Vagina (tissue), 2 donors: Measurements from ENCODE around the gene RPL19. TPM values are rescaled to one million over a fixed set of nuclear protein-coding genes. Genes with fewer than 3 reads are reported as not detected.

Source experiments
- DNase-seq, 2 donors: peaks; one replicate each; pipeline ENCODE4 v3.0.0-alpha.2; 2017; ENCODE audit errors: extremely low spot score in 2 of 2
- H3K27ac ChIP-seq: fragments of 200-600 bp; sonication (generic); one replicate; pipeline ENCODE4 v1.5.1; 2019
- H3K27me3 ChIP-seq: fragments of 200-600 bp; sonication (generic); one replicate; pipeline ENCODE4 v1.5.1; 2019
- H3K36me3 ChIP-seq, 2 donors: fragments of 200-600 bp; sonication (generic); one replicate each; pipeline ENCODE4 v1.5.1; 2017 to 2019
- H3K4me1 ChIP-seq: fragments of 200-600 bp; sonication (generic); one replicate; pipeline ENCODE4 v1.5.1; 2019
- H3K4me3 ChIP-seq, 2 donors: fragments of 200-600 bp; sonication (generic); 1 replicate in 1 of 2; 2 replicates in 1 of 2; pipeline ENCODE4 v1.5.1; 2016 to 2019
- H3K9me3 ChIP-seq: fragments of 200-600 bp; sonication (generic); one replicate; pipeline ENCODE4 v1.5.1; 2019
- CTCF ChIP-seq, 3 experiments: fragments of 450-650 bp in 2 of 3; fragments of 200-600 bp in 1 of 3; sonication (generic) in 1 of 3; IDR thresholded peaks; one replicate each; pipeline ENCODE4 v1.5.1; 2017 to 2019; ENCODE audit warnings: antibody characterized with exemption in 3 of 3, mild to moderate bottlenecking in 2 of 3, moderate library complexity in 2 of 3
- POLR2A ChIP-seq, 2 donors: fragments of 450-650 bp; IDR thresholded peaks; one replicate each; pipeline ENCODE4 v1.6.1; 2017; ENCODE audit warnings: antibody characterized with exemption in 2 of 2, mild to moderate bottlenecking in 2 of 2, moderate library complexity in 2 of 2
- POLR2AphosphoS5 ChIP-seq, 2 donors: sonication (generic); formaldehyde crosslinking; IDR thresholded peaks; one replicate each; pipeline ENCODE4 v1.9.0; 2017; ENCODE audit warnings: antibody characterized with exemption in 2 of 2, mild to moderate bottlenecking in 2 of 2, low read depth in 1 of 2; ENCODE audit not compliant: insufficient read depth in 1 of 2
- intact Hi-C: fragments of 100-400 bp; cut with DNase I; formaldehyde crosslinking; loops from one replicate; pipeline ENCODE4 v1.15.1; 2023
- total RNA-seq: library from RNA; depleted of rRNA; stranded (reverse); fragments of >200 nt; gene quantifications from one replicate; pipeline ENCODE4 v1.2.3, GENCODE V29; 2016

RPL19 gene
- total RNA-seq, 1 donor from 2014 or later: 2,758 TPM

GRCh38 chr17:39224778-39225307, 24.8 kb downstream of the RPL19 start:
- Histone ChIP-seq H3K4me3 (peak overlapping the region; percentile 43 to 51), H3K27me3 (no peaks in the 10 kb centered on the region), H3K4me1 (peaks cover 23% of the 10 kb centered on the region), H3K9me3 (no peaks in the 10 kb centered on the region), H3K27ac (peak overlapping the region; percentile 47), H3K36me3 (no peaks in the 10 kb centered on the region)
- intact Hi-C loops: no loop called here
- TF ChIP-seq POLR2AphosphoS5 (IDR thresholded peaks at IDR 0.05; ENCODE audit: insufficient read depth in 1 of 2, low read depth in 1 of 2): no peak
- no peak for TF ChIP-seq POLR2A (IDR thresholded peaks at IDR 0.05)
- TF ChIP-seq CTCF (IDR thresholded peaks at IDR 0.05): no peak
- DNase-seq: no peak

GRCh38 chr17:39225308-39225958, 25.4 kb downstream of the RPL19 start, which contains the start of gene STAC2:
Gene STAC2 (minus strand): TSS chr17:39225945. CDS start chr17:39225502, 443 bp downstream.
- H3K4me1 ChIP-seq: peaks cover 23% of the 10 kb centered on the region
- peak within 1 kb of the TSS; percentile 47 for H3K27ac ChIP-seq
- no peaks in the 10 kb centered on the region for H3K36me3 ChIP-seq
- H3K27me3 ChIP-seq: no peaks in the 10 kb centered on the region
- no peaks in the 10 kb centered on the region for H3K9me3 ChIP-seq
- H3K4me3 ChIP-seq: peak within 1 kb of the TSS; percentile 43 to 51
- TF ChIP-seq POLR2A (IDR thresholded peaks at IDR 0.05) (no peak), POLR2AphosphoS5 (IDR thresholded peaks at IDR 0.05; ENCODE audit: insufficient read depth in 1 of 2, low read depth in 1 of 2) (peak in 1 of 2 donors; percentile 7)
- no peak for DNase-seq
- intact Hi-C loops: no loop called here

DNA sequence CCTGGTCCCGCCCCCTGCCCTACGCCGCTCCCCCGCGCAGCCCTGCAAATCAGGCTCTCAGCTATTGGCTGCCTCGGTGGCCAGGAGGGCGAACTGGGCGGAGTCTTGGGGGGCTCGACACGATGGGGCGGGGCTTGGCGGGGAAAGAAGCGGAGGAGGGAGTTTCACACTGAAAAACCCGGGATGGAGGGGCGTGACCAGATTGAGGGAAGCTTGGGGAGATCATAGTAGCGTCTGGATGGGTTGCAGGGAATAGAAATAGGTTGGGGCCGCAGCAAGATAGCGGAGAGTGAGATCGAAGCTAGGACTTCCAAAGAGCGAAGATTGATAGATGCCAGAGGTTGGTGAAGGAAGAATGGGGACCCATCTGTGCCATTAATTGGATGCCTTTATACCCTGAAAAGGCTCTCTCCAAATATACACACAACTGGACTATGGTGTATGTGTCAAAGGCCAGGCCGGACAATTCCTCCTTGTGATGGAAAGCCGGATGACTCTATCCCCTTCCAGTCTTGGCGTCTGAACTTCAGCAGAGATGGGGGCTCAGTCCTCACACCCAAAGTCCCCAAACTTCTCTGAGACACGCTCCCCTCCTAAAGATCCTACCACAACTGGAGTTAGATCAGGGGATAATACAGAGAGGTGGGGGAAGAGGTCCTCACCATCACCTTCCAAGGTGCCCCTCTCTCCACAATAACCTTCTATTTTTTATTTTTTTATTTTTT, 26.0 kb downstream of the RPL19 start:
- intact Hi-C loops: no loop called here
- Histone ChIP-seq H3K9me3 (no peaks in the 10 kb centered on the region), H3K4me3 (peak overlapping the region; percentile 43 to 51), H3K4me1 (peaks cover 23% of the 10 kb centered on the region), H3K36me3 (no peaks in the 10 kb centered on the region), H3K27me3 (no peaks in the 10 kb centered on the region), H3K27ac (peak overlapping the region; percentile 47)
- TF ChIP-seq POLR2AphosphoS5 (IDR thresholded peaks at IDR 0.05; ENCODE audit: insufficient read depth in 1 of 2, low read depth in 1 of 2): peak in 1 of 2 donors; percentile 20
- no peak for TF ChIP-seq POLR2A (IDR thresholded peaks at IDR 0.05)
- TF ChIP-seq CTCF (IDR thresholded peaks at IDR 0.05): no peak
- DNase-seq: no peak

DNA sequence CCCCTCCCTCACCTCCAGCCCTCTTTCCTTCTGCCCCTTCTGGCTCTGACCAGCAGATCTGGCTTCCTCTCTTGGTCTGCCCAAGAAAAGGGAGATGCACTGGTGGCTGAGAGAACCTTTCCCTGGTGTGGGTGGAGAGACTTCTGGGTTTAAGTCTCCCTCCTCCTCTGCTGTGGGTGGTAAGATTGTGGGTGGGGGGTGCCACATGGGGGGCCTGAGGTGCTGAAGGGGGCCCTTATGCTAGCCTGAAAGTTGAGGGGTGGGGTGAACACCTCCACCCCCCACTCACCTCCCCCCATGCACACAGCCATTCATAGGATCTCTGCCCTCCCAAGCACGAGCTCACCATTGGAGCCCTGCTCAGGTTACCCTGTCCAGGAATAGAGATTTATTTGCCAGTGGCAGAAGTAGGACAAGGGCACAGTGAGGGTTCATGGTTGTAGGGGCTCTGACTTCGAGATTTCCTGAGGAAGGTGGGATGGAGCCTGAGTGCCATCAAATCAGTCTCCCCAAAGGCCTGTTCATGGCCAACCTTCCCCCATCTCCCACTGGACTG, 27.4 kb downstream of the RPL19 start:
- no peak overlapping the region for H3K27ac ChIP-seq
- intact Hi-C loops: loop anchor here (1.0 kb wide), 1 partner anchor 42 kb away; no protein-coding TSS in a partner anchor
- peaks cover 35% of the 10 kb centered on the region for H3K4me1 ChIP-seq
- TF ChIP-seq POLR2AphosphoS5 (IDR thresholded peaks at IDR 0.05; ENCODE audit: insufficient read depth in 1 of 2, low read depth in 1 of 2) (no peak), CTCF (IDR thresholded peaks at IDR 0.05) (no peak), POLR2A (IDR thresholded peaks at IDR 0.05) (no peak)
- DNase-seq: no peak
- H3K36me3 ChIP-seq: no peaks in the 10 kb centered on the region
- no peaks in the 10 kb centered on the region for H3K27me3 ChIP-seq
- H3K4me3 ChIP-seq: no peak overlapping the region
- no peaks in the 10 kb centered on the region for H3K9me3 ChIP-seq

- Histone ChIP-seq H3K4me1 (peaks cover 35% of the 10 kb centered on the region), H3K27ac (no peak overlapping the region), H3K36me3 (no peaks in the 10 kb centered on the region), H3K9me3 (no peaks in the 10 kb centered on the region), H3K27me3 (no peaks in the 10 kb centered on the region), H3K4me3 (no peak overlapping the region)
- intact Hi-C loops: no loop called here
- DNase-seq: no peak
- TF ChIP-seq POLR2A (IDR thresholded peaks at IDR 0.05) (no peak), CTCF (IDR thresholded peaks at IDR 0.05) (no peak), POLR2AphosphoS5 (IDR thresholded peaks at IDR 0.05; ENCODE audit: insufficient read depth in 1 of 2, low read depth in 1 of 2) (no peak)
Observed at GRCh38 chr17:39229274-39229913, 29.3 kb downstream of the RPL19 start.
